Peyer's patch (tissue), 4 donors: Measurements from ENCODE around the gene ARPIN.

Experiments
- CTCF ChIP-seq, 6 experiments: fragments of 450-650 bp in 4 of 6; fragments of 200-600 bp in 2 of 6; sonication (generic) in 1 of 6; IDR thresholded peaks; one replicate each; pipeline ENCODE4 v1.5.1; 2017 to 2019; ENCODE audit warnings: antibody characterized with exemption in 6 of 6, mild to moderate bottlenecking in 3 of 6, moderate library complexity in 1 of 6
- POLR2A ChIP-seq, 2 donors: fragments of 450-650 bp; IDR thresholded peaks; one replicate each; pipeline ENCODE4 v1.5.1; 2017; ENCODE audit warnings: antibody characterized with exemption in 2 of 2, mild to moderate bottlenecking in 2 of 2, moderate library complexity in 2 of 2

DNA sequence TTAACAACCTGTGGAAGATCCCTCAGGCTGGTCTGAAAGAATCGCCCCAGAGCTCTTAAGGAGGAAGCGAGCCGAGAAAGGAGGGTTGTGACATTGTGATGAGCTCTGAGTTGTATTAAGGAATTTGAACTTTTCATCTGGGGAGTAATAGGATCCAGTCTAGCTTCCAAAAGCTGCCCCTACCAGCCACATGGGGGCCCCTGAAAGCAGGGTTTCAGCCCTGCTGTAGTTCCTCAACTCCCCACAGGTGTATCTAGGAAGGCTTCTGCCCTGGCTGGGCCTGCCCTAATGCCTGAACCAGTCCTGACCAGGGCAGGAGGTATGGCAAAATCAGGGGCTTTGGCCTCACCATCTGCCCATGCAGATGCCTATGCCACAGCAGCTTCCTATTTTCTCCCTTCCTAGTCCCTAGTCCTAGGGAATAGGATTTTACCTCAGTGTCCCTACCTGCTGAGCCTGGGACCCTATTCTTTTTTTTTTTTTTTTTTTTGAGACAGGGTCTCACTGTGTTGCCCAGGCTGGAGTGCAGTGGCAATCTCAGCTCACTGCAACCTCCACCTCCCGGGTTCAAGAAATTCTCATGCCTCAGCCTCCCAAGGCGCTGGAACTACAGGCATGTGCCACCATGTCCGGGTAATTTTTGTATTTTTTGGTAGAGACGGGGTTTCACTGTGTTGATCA, 14.0 kb downstream of the ARPIN start:
- TF ChIP-seq POLR2A (IDR thresholded peaks at IDR 0.05): no peak
- peak; percentile 8 to 78 (median 60) for TF ChIP-seq CTCF (IDR thresholded peaks at IDR 0.05)
